PFSK-1 (cell line): ENCODE data around the gene OPCML.

Experiments
- FOXP2 ChIP-seq: optimal IDR thresholded peaks from 2 replicates; pipeline ENCODE3; 2011; ENCODE audit warnings: borderline replicate concordance, control low read depth, inconsistent platforms; ENCODE audit not compliant: insufficient read depth; ENCODE audit errors: extremely low read length, extremely low read depth
- POLR2AphosphoS5 ChIP-seq: IDR thresholded peaks from 2 replicates; pipeline ENCODE4 v1.6.1; 2012; ENCODE audit warnings: low read depth, mild to moderate bottlenecking, control low read depth, low read length, moderate library complexity
- SIN3A ChIP-seq: IDR thresholded peaks from 2 replicates; pipeline ENCODE4 v1.6.1; 2012; ENCODE audit warnings: mild to moderate bottlenecking, low read length, moderate library complexity, borderline replicate concordance; ENCODE audit not compliant: insufficient read depth
- TAF1 ChIP-seq: IDR thresholded peaks from 2 replicates; pipeline ENCODE4 v1.6.1; 2012; ENCODE audit warnings: low read length, control low read depth, borderline replicate concordance; ENCODE audit not compliant: insufficient read depth
- TF ChIP-seq, protein P1 (sequence below), 2 experiments: IDR thresholded peaks; 2 replicates each; pipeline versions ENCODE4 v1.6.1 to v1.8.0; 2011 to 2012; ENCODE audit warnings: low read depth in 2 of 2, low read length in 2 of 2, control low read depth in 1 of 2, inconsistent platforms in 1 of 2, mild to moderate bottlenecking in 1 of 2, moderate library complexity in 1 of 2; ENCODE audit not compliant: insufficient read depth in 1 of 2

The OPCML gene

DNA sequence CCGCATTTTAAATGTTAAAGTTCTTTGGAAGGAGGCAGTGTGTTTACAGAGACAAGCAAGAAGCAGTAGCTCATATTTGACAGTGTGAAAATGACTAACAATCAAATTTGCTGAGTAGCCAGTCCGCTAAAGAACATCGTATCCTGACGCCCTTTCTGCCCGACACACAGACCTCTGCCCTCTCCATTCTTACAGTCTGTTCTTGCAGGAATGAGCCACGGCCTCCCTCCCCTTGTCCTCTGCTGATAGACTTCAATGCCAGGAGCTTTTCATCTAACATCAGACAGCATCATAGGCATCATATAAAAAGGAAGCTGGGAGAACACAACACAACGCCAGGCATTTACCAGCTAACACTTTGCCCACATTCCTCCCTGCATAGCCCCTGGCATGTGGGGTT, 486.0 kb downstream of the OPCML start:
- no peak for TF ChIP-seq FOXP2
- TF ChIP-seq TAF1, result no peak
- TF ChIP-seq SIN3A, result no peak
- TF ChIP-seq, protein P1, sequence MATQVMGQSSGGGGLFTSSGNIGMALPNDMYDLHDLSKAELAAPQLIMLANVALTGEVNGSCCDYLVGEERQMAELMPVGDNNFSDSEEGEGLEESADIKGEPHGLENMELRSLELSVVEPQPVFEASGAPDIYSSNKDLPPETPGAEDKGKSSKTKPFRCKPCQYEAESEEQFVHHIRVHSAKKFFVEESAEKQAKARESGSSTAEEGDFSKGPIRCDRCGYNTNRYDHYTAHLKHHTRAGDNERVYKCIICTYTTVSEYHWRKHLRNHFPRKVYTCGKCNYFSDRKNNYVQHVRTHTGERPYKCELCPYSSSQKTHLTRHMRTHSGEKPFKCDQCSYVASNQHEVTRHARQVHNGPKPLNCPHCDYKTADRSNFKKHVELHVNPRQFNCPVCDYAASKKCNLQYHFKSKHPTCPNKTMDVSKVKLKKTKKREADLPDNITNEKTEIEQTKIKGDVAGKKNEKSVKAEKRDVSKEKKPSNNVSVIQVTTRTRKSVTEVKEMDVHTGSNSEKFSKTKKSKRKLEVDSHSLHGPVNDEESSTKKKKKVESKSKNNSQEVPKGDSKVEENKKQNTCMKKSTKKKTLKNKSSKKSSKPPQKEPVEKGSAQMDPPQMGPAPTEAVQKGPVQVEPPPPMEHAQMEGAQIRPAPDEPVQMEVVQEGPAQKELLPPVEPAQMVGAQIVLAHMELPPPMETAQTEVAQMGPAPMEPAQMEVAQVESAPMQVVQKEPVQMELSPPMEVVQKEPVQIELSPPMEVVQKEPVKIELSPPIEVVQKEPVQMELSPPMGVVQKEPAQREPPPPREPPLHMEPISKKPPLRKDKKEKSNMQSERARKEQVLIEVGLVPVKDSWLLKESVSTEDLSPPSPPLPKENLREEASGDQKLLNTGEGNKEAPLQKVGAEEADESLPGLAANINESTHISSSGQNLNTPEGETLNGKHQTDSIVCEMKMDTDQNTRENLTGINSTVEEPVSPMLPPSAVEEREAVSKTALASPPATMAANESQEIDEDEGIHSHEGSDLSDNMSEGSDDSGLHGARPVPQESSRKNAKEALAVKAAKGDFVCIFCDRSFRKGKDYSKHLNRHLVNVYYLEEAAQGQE (IDR thresholded peaks at IDR 0.05; ENCODE audit: insufficient read depth in 1 of 2, low read depth in 2 of 2, low read length in 2 of 2), result no peak
- TF ChIP-seq POLR2AphosphoS5, result no peak

DNA sequence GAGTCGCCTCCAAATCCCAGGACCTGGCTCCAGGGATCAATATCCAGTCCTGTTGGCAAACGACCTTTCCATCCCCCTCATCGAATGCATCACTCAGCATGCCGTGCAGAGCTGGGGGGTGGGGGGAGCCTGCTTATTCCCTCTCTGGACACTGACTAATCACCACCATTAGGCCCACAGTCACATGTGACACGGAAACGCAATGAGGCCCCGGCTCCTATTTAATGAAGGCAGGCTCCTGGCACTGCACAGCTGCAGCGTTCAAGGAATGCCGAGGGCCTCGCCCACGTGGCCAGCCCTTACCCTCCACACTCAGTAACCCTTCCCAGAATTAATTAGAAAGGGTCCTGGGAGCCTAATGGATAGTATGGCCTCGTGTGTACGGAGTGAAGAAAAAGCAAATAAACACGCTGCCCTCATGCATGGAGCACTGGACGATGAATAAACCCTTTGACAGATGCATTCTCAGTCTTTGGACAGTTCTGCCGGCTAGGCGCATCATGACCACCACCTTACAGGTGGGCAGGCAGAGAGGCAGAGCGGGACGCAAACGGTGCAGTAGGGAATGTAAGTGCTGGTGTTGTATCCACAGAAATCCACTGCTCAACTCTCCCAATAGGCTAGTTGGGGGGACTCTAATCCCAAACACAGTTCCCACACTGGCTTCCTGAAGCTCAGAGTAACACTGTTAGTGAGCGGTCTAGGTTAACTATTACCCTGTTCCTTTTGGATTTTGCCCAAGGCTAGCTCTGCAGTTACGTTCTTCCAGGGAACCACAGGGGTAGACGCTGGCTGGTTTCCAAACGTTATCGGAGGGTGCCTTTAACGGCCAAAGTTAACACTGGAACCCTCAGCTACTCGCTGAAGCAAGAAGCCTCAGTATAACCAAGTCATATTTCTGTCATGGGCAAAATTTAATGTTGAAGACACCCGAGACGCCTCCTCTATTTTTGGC, 490.1 kb downstream of the OPCML start:
- TF ChIP-seq SIN3A, result no peak
- no peak for TF ChIP-seq FOXP2
- TF ChIP-seq, protein P1 (IDR thresholded peaks at IDR 0.05; ENCODE audit: insufficient read depth in 1 of 2, low read depth in 2 of 2, low read length in 2 of 2), result no peak
- no peak for TF ChIP-seq POLR2AphosphoS5

DNA sequence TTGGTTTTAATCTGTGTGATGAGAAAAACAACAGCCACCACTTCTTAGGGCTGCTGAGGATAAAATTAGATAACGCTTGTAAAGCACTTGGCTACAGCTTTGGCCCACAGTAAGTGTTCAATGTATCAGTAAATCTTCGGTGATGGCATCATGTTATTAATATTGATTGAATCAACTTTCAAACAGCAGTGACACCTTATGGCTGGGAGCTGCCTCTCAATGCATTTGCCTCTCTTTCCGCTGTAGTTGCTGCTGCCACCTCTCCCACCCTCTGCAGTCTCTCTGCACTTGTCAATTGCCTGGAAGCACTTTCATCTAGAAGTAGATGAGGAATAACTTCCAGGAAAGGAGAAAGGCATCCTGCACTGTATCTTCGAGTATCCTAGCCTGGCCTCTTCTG, 491.1 kb downstream of the OPCML start:
- TF ChIP-seq, protein P1 (IDR thresholded peaks at IDR 0.05; ENCODE audit: insufficient read depth in 1 of 2, low read depth in 2 of 2, low read length in 2 of 2), result no peak
- TF ChIP-seq SIN3A (no peak), POLR2AphosphoS5 (no peak), TAF1 (no peak), FOXP2 (no peak)

DNA sequence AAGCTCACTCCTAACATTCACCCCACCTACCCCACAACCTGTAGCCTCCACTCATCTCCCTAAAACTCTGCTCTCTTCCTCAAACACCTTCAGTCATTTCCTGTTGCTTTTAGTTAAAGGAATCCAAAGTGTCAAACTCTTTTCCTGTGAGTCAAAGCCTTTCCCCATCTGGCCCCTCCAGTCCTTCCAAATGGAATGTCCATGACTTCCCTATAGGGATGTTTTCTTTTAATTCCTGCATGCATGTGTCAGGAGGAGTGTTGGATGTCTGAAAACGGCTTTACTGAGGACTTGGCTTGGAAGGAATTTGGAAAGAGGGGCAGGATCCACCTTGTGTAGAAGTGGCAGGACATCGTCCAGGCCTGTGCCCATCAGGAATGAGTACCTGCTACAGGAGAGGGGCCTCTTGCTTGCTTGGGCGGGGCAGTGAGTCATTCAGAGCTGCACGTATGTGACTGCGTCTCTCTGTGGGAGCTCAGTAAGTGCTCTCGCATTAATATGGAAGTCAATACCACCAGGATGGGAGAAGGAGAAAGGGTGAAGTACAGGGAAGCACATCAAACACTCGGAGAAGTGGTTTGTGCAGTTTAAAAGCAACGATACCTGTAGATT, 491.9 kb downstream of the OPCML start:
- TF ChIP-seq FOXP2 (no peak), POLR2AphosphoS5 (no peak), TAF1 (no peak), SIN3A (no peak)
- TF ChIP-seq, protein P1 (IDR thresholded peaks at IDR 0.05; ENCODE audit: insufficient read depth in 1 of 2, low read depth in 2 of 2, low read length in 2 of 2), result no peak
